Mucosa of rectum (tissue), 2 donors: ENCODE measurements around the gene GJA3.

Source experiments
- H3K27ac ChIP-seq, 2 donors: one replicate each; pipeline ENCODE4 v1.7.0; 2013; ENCODE audit warnings: inconsistent platforms in 2 of 2, low read depth in 2 of 2, low read length in 2 of 2
- H3K27me3 ChIP-seq, 2 donors: one replicate each; pipeline ENCODE4 v1.7.0; 2013; ENCODE audit warnings: low read length in 2 of 2; ENCODE audit not compliant: control insufficient read depth in 2 of 2, insufficient read depth in 2 of 2
- H3K36me3 ChIP-seq, 2 donors: one replicate each; pipeline ENCODE4 v1.7.0; 2013; ENCODE audit warnings: low read length in 2 of 2; ENCODE audit not compliant: control insufficient read depth in 2 of 2, insufficient read depth in 2 of 2
- H3K4me1 ChIP-seq, 2 donors: one replicate each; pipeline ENCODE4 v1.7.0; 2013; ENCODE audit warnings: low read length in 2 of 2, mild to moderate bottlenecking in 1 of 2; ENCODE audit not compliant: control insufficient read depth in 2 of 2, insufficient read depth in 2 of 2
- H3K4me3 ChIP-seq, 2 donors: one replicate each; pipeline ENCODE4 v1.7.0; 2013; ENCODE audit warnings: low read length in 2 of 2
- H3K9ac ChIP-seq, 2 donors: one replicate each; pipeline ENCODE4 v1.7.0; 2013; ENCODE audit warnings: low read length in 2 of 2, low read depth in 1 of 2, mild to moderate bottlenecking in 1 of 2
- H3K9me3 ChIP-seq, 2 donors: one replicate each; pipeline ENCODE4 v1.7.0; 2013; ENCODE audit warnings: low read length in 2 of 2; ENCODE audit not compliant: control insufficient read depth in 2 of 2
- donor health status: healthy.
- donor health status: Normal muscosa, but diverticular disease.

The GJA3 gene

GRCh38 chr13:20160306-20161274 lies at the start of gene GJA3:
GJA3 (minus strand) TSS chr13:20161052; CDS start chr13:20143288, 17,764 bp downstream.
- H3K27me3 ChIP-seq = peaks cover 35 to 44% of the 10 kb centered on the region in 2 donors
- no peaks in the 10 kb centered on the region for H3K36me3 ChIP-seq
- no peak within 1 kb of the TSS for H3K9ac ChIP-seq
- H3K4me3 ChIP-seq = peak within 1 kb of the TSS; percentile 26 to 39
- H3K4me1 ChIP-seq = peaks cover 5 to 6% of the 10 kb centered on the region in 2 donors
- H3K27ac ChIP-seq = no peak within 1 kb of the TSS
- H3K9me3 ChIP-seq = no peaks in the 10 kb centered on the region

GRCh38 chr13:20209948-20210347 lies 49.1 kb upstream of the GJA3 start:
- Histone ChIP-seq H3K4me3 (no peak overlapping the region), H3K27me3 (no peaks in the 10 kb centered on the region), H3K9ac (no peak overlapping the region), H3K4me1 (no peaks in the 10 kb centered on the region), H3K27ac (no peak overlapping the region), H3K9me3 (no peaks in the 10 kb centered on the region), H3K36me3 (no peaks in the 10 kb centered on the region)

GRCh38 chr13:20206698-20207235 lies 45.9 kb upstream of the GJA3 start:
- H3K27me3 ChIP-seq = no peaks in the 10 kb centered on the region
- no peaks in the 10 kb centered on the region for H3K9me3 ChIP-seq
- no peak overlapping the region for H3K27ac ChIP-seq
- no peaks in the 10 kb centered on the region for H3K4me1 ChIP-seq
- no peak overlapping the region for H3K9ac ChIP-seq
- H3K36me3 ChIP-seq = no peaks in the 10 kb centered on the region
- H3K4me3 ChIP-seq = no peak overlapping the region

- Histone ChIP-seq H3K27ac (no peak overlapping the region), H3K4me1 (no peaks in the 10 kb centered on the region), H3K4me3 (no peak overlapping the region), H3K36me3 (no peaks in the 10 kb centered on the region), H3K9ac (no peak overlapping the region), H3K9me3 (no peaks in the 10 kb centered on the region), H3K27me3 (no peaks in the 10 kb centered on the region)
These were observed 45.3 kb upstream of the GJA3 start for GRCh38 chr13:20206065-20206697.

- Histone ChIP-seq H3K9me3 (no peaks in the 10 kb centered on the region), H3K4me1 (peaks cover 12 to 18% of the 10 kb centered on the region in 2 donors), H3K27me3 (peaks cover 17 to 18% of the 10 kb centered on the region in 2 donors), H3K9ac (no peak overlapping the region), H3K4me3 (peak overlapping the region in 1 of 2 donors; percentile 37), H3K36me3 (no peaks in the 10 kb centered on the region), H3K27ac (no peak overlapping the region)
These were observed 37.9 kb upstream of the GJA3 start for GRCh38 chr13:20198781-20199180.

GRCh38 chr13:20197361-20197834 lies 36.5 kb upstream of the GJA3 start:
- peaks cover 17 to 24% of the 10 kb centered on the region in 2 donors for H3K4me1 ChIP-seq
- H3K27ac ChIP-seq = no peak overlapping the region
- H3K9ac ChIP-seq = peak overlapping the region in 1 of 2 donors; percentile 26
- H3K36me3 ChIP-seq = no peaks in the 10 kb centered on the region
- H3K4me3 ChIP-seq = peak overlapping the region in 1 of 2 donors; percentile 20
- peaks cover 19 to 21% of the 10 kb centered on the region in 2 donors for H3K27me3 ChIP-seq
- no peaks in the 10 kb centered on the region for H3K9me3 ChIP-seq

GRCh38 chr13:20195801-20196200 lies 34.9 kb upstream of the GJA3 start:
- peaks cover 24 to 27% of the 10 kb centered on the region in 2 donors for H3K27me3 ChIP-seq

GRCh38 chr13:20193907-20194631 lies 33.2 kb upstream of the GJA3 start:
- H3K4me3 ChIP-seq = peak overlapping the region in 1 of 2 donors; percentile 56
- no peak overlapping the region for H3K9ac ChIP-seq
- no peak overlapping the region for H3K27ac ChIP-seq
- H3K9me3 ChIP-seq = no peaks in the 10 kb centered on the region
- H3K4me1 ChIP-seq = peaks cover 43 to 44% of the 10 kb centered on the region in 2 donors
- peaks cover 3% of the 10 kb centered on the region in 2 donors for H3K36me3 ChIP-seq
- H3K27me3 ChIP-seq = peaks cover 24 to 27% of the 10 kb centered on the region in 2 donors

More at GRCh38 chr13:20195801-20196200, 34.9 kb upstream of the GJA3 start:
- Histone ChIP-seq H3K27ac (no peak overlapping the region), H3K9ac (no peak overlapping the region), H3K4me3 (no peak overlapping the region), H3K9me3 (no peaks in the 10 kb centered on the region), H3K4me1 (peaks cover 27 to 36% of the 10 kb centered on the region in 2 donors), H3K36me3 (no peaks in the 10 kb centered on the region)

GRCh38 chr13:20193162-20193906 lies 32.5 kb upstream of the GJA3 start:
- H3K9ac ChIP-seq = no peak overlapping the region
- peak overlapping the region; percentile 56 to 73 for H3K4me3 ChIP-seq
- peaks cover 8 to 9% of the 10 kb centered on the region in 2 donors for H3K36me3 ChIP-seq
- peaks cover 41 to 42% of the 10 kb centered on the region in 2 donors for H3K4me1 ChIP-seq
- no peak overlapping the region for H3K27ac ChIP-seq
- H3K27me3 ChIP-seq = peaks cover 24 to 27% of the 10 kb centered on the region in 2 donors
- H3K9me3 ChIP-seq = no peaks in the 10 kb centered on the region
